Measurements from ENCODE around the gene MARK3.

GRCh38 chr14:103443111-103443510, 57.9 kb downstream of the MARK3 start:
- TF ChIP-seq POLR2A (IDR thresholded peaks at IDR 0.05; ENCODE audit: low read depth, low read length): no peak
- no peak for TF ChIP-seq CTCF (IDR thresholded peaks at IDR 0.05 in 2 of 3, conservative IDR thresholded peaks at IDR 0.05 in 1 of 3; ENCODE audit: control insufficient read depth in 2 of 3, extremely low read depth in 1 of 3, insufficient read depth in 1 of 3, low read depth in 3 of 3, low read length in 3 of 3)
- no peak for TF ChIP-seq EP300 (IDR thresholded peaks at IDR 0.05; ENCODE audit: borderline replicate concordance in 1 of 2, control insufficient read depth in 1 of 2, low read depth in 2 of 2, low read length in 2 of 2)
- TF ChIP-seq SP1 (IDR thresholded peaks at IDR 0.05; ENCODE audit: low read depth, low read length): no peak
- no peak for TF ChIP-seq CHD4 (IDR thresholded peaks at IDR 0.05)
- no peak for TF ChIP-seq JUNB (IDR thresholded peaks at IDR 0.05)
- TF ChIP-seq TARDBP (IDR thresholded peaks at IDR 0.05; ENCODE audit: borderline replicate concordance): no peak
- no peak for TF ChIP-seq NFIC (IDR thresholded peaks at IDR 0.05; ENCODE audit: low read depth, low read length)
- TF ChIP-seq RELA (IDR thresholded peaks at IDR 0.05; ENCODE audit: borderline replicate concordance, partially characterized antibody): no peak
- no peak for TF ChIP-seq ZNF687 (IDR thresholded peaks at IDR 0.05)

Data from GM12878 (cell line).